Endothelial cell of umbilical vein (primary cell): ENCODE results near the gene POTEJ. TPM values are rescaled to one million over a fixed set of nuclear protein-coding genes. Genes with fewer than 3 reads are reported as not detected.
"Not testable (repeated sequence)": the region's sequence is repeated elsewhere in the genome, so short reads cannot be mapped to it uniquely, and the experiment has no call there.

Source experiments
- BruUV-seq: library from RNA; stranded (reverse); fragments of 400-500 nt; replicated peaks from 2 replicates; lab custom pipeline; 2021; lab: Mats Ljungman, UMichigan
- CTCF ChIA-PET: fragments of 300-600, 350-600 bp; sonication (Branson Sonifier 250); formaldehyde crosslinking; loops from one replicate; lab custom pipeline; 2021; ENCODE audit warnings: antibody characterized with exemption, inconsistent platforms; lab: Charles Lee
- POLR2A ChIA-PET: fragments of 300-600, 350-600 bp; sonication (Branson Sonifier 250); formaldehyde crosslinking; loops from one replicate; lab custom pipeline; 2021; ENCODE audit warnings: antibody characterized with exemption, inconsistent platforms; lab: Charles Lee
- DNase-seq: peaks from one replicate; pipeline ENCODE4 v3.0.0-alpha.2; 2011; ENCODE audit warnings: low read depth, low spot score
- FAIRE-seq: peaks from 2 replicates; lab custom pipeline; 2011; peaks lifted over from hg19 to GRCh38; lab: Jason Lieb, UNC
- H2AFZ ChIP-seq: 2 replicates; pipeline ENCODE4 v1.6.0; 2012; ENCODE audit warnings: low read depth, low read length, control low read depth, inconsistent platforms
- H3K27ac ChIP-seq: 2 replicates; pipeline ENCODE4 v1.5.1; 2011; ENCODE audit warnings: low read depth, mild to moderate bottlenecking, control low read depth, low read length, moderate library complexity; ENCODE audit not compliant: insufficient read depth
- H3K27me3 ChIP-seq, 2 experiments: 2 replicates each; pipeline versions ENCODE4 v1.6.0 to v1.6.1; 2011; ENCODE audit warnings: low read length in 2 of 2, mixed read lengths in 1 of 2; ENCODE audit not compliant: control insufficient read depth in 2 of 2, insufficient read depth in 2 of 2
- H3K36me3 ChIP-seq, 2 experiments: 2 replicates in 1 of 2; 3 replicates in 1 of 2; pipeline ENCODE4 v1.5.1; 2011; ENCODE audit warnings: low read length in 2 of 2, mild to moderate bottlenecking in 1 of 2, moderate library complexity in 1 of 2; ENCODE audit not compliant: control insufficient read depth in 2 of 2, insufficient read depth in 2 of 2; ENCODE audit errors: extremely low read depth in 1 of 2
- H3K4me1 ChIP-seq: 3 replicates; pipeline ENCODE4 v1.5.1; 2011; ENCODE audit warnings: mild to moderate bottlenecking, low read length; ENCODE audit not compliant: control insufficient read depth, insufficient read depth; ENCODE audit errors: extremely low read depth
- H3K4me2 ChIP-seq: 2 replicates; pipeline ENCODE4 v1.6.1; 2011; ENCODE audit warnings: low read length, control low read depth, mixed read lengths; ENCODE audit not compliant: insufficient read depth
- H3K4me3 ChIP-seq, 3 experiments: fragments of 200-600 bp in 1 of 3; sonication (generic), shearing (Covaris generic) in 1 of 3; replicated peaks in 1 of 3; 2 replicates each; pipeline ENCODE4 v1.5.1; 2011 to 2016; ENCODE audit warnings: control low read depth in 3 of 3, low read length in 3 of 3, mild to moderate bottlenecking in 2 of 3, inconsistent platforms in 1 of 3, low read depth in 1 of 3, moderate library complexity in 1 of 3; ENCODE audit not compliant: insufficient read depth in 1 of 3
- H3K79me2 ChIP-seq: 2 replicates; pipeline ENCODE4 v1.6.0; 2012; ENCODE audit warnings: low read length, inconsistent platforms; ENCODE audit not compliant: control insufficient read depth, insufficient read depth
- H3K9ac ChIP-seq: replicated peaks from 2 replicates; pipeline ENCODE3; 2011; ENCODE audit warnings: low read length, control low read depth; ENCODE audit not compliant: insufficient read depth; ENCODE audit errors: extremely low read depth
- H3K9me1 ChIP-seq: replicated peaks from 3 replicates; pipeline ENCODE4 v1.6.0; 2011; ENCODE audit warnings: mild to moderate bottlenecking, low read length; ENCODE audit not compliant: control insufficient read depth, insufficient read depth; ENCODE audit errors: extremely low read depth
- H3K9me3 ChIP-seq: replicated peaks from 2 replicates; pipeline ENCODE4 v1.5.1; 2012; ENCODE audit warnings: low read length, inconsistent platforms; ENCODE audit not compliant: control insufficient read depth, insufficient read depth
- H4K20me1 ChIP-seq: replicated peaks from 2 replicates; pipeline ENCODE3; 2011; ENCODE audit warnings: mild to moderate bottlenecking, low read length; ENCODE audit not compliant: control insufficient read depth, insufficient read depth; ENCODE audit errors: extremely low read depth
- dilution Hi-C: fragments of 300-500 bp; cut with MboI; formaldehyde crosslinking; loops from one replicate; pipeline ENCODE4 v1.15.0; 2019; ENCODE audit warnings: low sequenced_read_pairs; ENCODE audit not compliant: extremely low pct_ligation_motif_present
- intact Hi-C: fragments of 100-400 bp; cut with micrococcal nuclease; formaldehyde crosslinking; loops from one replicate; pipeline ENCODE4 v1.10.0; 2022
- polyA plus RNA-seq, 4 experiments: library from polyadenylated mRNA; depleted of rRNA in 3 of 4; stranded (reverse) in 3 of 4; unstranded in 1 of 4; fragments of >200 nt; gene quantifications; 2 replicates each; pipeline versions ENCODE4 v1.2.1 to v1.2.3, GENCODE V29; 2011 to 2012; ENCODE audit warnings: missing spikeins in 1 of 4
- total RNA-seq: library from RNA; stranded (reverse); gene quantifications from 2 replicates; pipeline ENCODE4 v1.2.3, GENCODE V29; 2021

The POTEJ gene
- total and polyA plus RNA-seq, 2 donors (not counting 3 experiments of a cell fraction or from before 2014, with no cell fraction given), result 0.03 to 0.24 TPM

- H3K4me3 ChIP-seq, DNase-seq, H3K9me1 ChIP-seq, H3K27me3 ChIP-seq, H3K79me2 ChIP-seq, H4K20me1 ChIP-seq, H3K4me2 ChIP-seq, H3K9ac ChIP-seq, H2AFZ ChIP-seq, FAIRE-seq, POLR2A ChIA-PET, H3K9me3 ChIP-seq, dilution Hi-C loops, BruUV-seq, H3K36me3 ChIP-seq, CTCF ChIA-PET, H3K4me1 ChIP-seq, H3K27ac ChIP-seq, intact Hi-C loops: not testable (repeated sequence)
Measured at GRCh38 chr2:130596757-130597156, 14.5 kb upstream of the POTEJ start.

- FAIRE-seq, H3K9me1 ChIP-seq, H3K9me3 ChIP-seq, H3K79me2 ChIP-seq, H4K20me1 ChIP-seq, H3K27ac ChIP-seq, BruUV-seq, dilution Hi-C loops, H3K4me3 ChIP-seq, H3K27me3 ChIP-seq, POLR2A ChIA-PET, H3K36me3 ChIP-seq, H3K9ac ChIP-seq, H3K4me1 ChIP-seq, DNase-seq, intact Hi-C loops, H2AFZ ChIP-seq, CTCF ChIA-PET, H3K4me2 ChIP-seq: not testable (repeated sequence)
Measured at GRCh38 chr2:130597994-130598393, 13.2 kb upstream of the POTEJ start.

GRCh38 chr2:130598463-130598862 lies 12.8 kb upstream of the POTEJ start:
- H3K27me3 ChIP-seq, DNase-seq, H3K4me2 ChIP-seq, H3K4me3 ChIP-seq, H3K4me1 ChIP-seq, H3K9ac ChIP-seq, FAIRE-seq, H3K9me3 ChIP-seq, dilution Hi-C loops, H3K36me3 ChIP-seq, H3K79me2 ChIP-seq, intact Hi-C loops, H2AFZ ChIP-seq, H3K27ac ChIP-seq, CTCF ChIA-PET, POLR2A ChIA-PET, H3K9me1 ChIP-seq, BruUV-seq, H4K20me1 ChIP-seq: not testable (repeated sequence)

GRCh38 chr2:130599393-130599792 lies 11.8 kb upstream of the POTEJ start, which contains the start of gene CFC1:
Gene CFC1, minus strand, starts transcription at chr2:130599575. Its CDS starts 288 bp downstream, at chr2:130599287.
- H3K36me3 ChIP-seq, POLR2A ChIA-PET, DNase-seq, H3K4me1 ChIP-seq, FAIRE-seq, H3K27me3 ChIP-seq, H3K27ac ChIP-seq, H3K4me2 ChIP-seq, H3K9me3 ChIP-seq, H3K9me1 ChIP-seq, dilution Hi-C loops, H4K20me1 ChIP-seq, H3K4me3 ChIP-seq, intact Hi-C loops, H3K9ac ChIP-seq, H3K79me2 ChIP-seq, H2AFZ ChIP-seq, BruUV-seq, CTCF ChIA-PET: not testable (repeated sequence)
